ACC112 (cell line): ENCODE data around the gene ADAMTS12.

Experiments
- H2AFZ ChIP-seq: fragments of 200-600 bp; sonication (generic); one replicate; pipeline ENCODE4 v1.6.0; 2017; ENCODE audit warnings: antibody characterized with exemption, low read length; ENCODE audit not compliant: unreplicated experiment
- H3K27ac ChIP-seq: fragments of 200-600 bp; sonication (generic); 2 replicates; pipeline ENCODE4 v1.5.1; 2014; ENCODE audit warnings: low read depth, mild to moderate bottlenecking, antibody characterized with exemption, low read length, moderate library complexity
- H3K27me3 ChIP-seq: fragments of 200-600 bp; sonication (generic); 2 replicates; pipeline ENCODE4 v1.6.1; 2014; ENCODE audit warnings: mild to moderate bottlenecking, antibody characterized with exemption, low read length, moderate library complexity, mixed read lengths; ENCODE audit not compliant: insufficient read depth
- H3K36me3 ChIP-seq: fragments of 200-600 bp; sonication (generic); 2 replicates; pipeline ENCODE4 v1.6.1; 2016; ENCODE audit warnings: mild to moderate bottlenecking, antibody characterized with exemption, low read length, moderate library complexity, mixed read lengths; ENCODE audit not compliant: insufficient read depth
- H3K4me1 ChIP-seq: fragments of 200-600 bp; sonication (generic); one replicate; pipeline ENCODE4 v1.6.1; 2016; ENCODE audit warnings: low read length, mixed read lengths; ENCODE audit not compliant: insufficient read depth, unreplicated experiment, control insufficient read depth
- H3K4me3 ChIP-seq: fragments of 200-600 bp; sonication (generic); 2 replicates; pipeline ENCODE4 v1.5.1; 2014; ENCODE audit warnings: mild to moderate bottlenecking, low read depth, low read length
- H3K79me2 ChIP-seq: fragments of 200-600 bp; sonication (generic); one replicate; pipeline ENCODE4 v1.6.0; 2016; ENCODE audit warnings: low read length; ENCODE audit not compliant: control insufficient read depth, unreplicated experiment, insufficient read depth

Gene ADAMTS12

DNA sequence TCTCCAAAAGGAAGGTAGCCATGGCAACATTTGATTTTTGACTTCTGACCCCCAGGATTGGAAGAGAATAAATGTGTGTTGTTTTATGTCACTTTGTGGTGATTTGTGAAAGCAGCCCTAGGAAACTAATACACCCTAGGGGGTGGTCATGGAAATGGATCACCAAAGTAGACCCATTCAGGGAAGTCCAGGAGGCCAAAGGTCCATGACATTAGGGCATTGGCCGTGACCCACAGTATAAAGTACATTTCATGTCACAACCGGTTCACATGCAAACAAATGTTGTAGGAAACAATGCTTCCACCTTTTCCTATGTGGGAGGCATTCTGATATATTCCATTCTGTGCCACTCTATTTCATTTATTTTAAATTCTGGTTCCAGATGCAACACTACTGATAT lies 128.4 kb downstream of the ADAMTS12 start:
- no peaks in the 10 kb centered on the region for H3K27me3 ChIP-seq
- H3K79me2 ChIP-seq: peaks cover 11% of the 10 kb centered on the region
- peaks cover 9% of the 10 kb centered on the region for H3K4me1 ChIP-seq
- H2AFZ ChIP-seq: no peak overlapping the region
- no peaks in the 10 kb centered on the region for H3K36me3 ChIP-seq
- no peak overlapping the region for H3K27ac ChIP-seq
- H3K4me3 ChIP-seq: no peak overlapping the region

DNA sequence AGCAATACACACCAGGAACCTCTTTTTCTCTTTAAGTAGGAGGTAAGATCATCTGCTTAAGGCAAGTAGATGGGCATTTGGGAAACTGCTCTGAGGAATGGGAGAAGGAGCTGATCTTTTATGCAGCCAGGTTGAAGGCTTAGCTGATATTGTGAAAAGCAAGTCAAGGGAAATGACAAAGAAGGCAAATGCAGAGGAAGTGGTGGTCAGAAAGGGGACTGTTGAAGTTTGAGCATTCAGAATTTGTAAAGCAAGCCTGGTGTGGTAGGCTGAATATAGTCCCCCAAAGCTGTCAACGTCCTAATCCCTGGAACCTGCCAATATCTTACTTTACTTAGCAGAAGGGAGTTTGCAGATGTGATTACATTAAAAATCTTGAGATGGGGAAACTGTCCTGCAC lies 128.9 kb downstream of the ADAMTS12 start:
- Histone ChIP-seq H3K79me2 (peaks cover 11% of the 10 kb centered on the region), H3K27me3 (no peaks in the 10 kb centered on the region), H3K4me3 (no peak overlapping the region), H3K27ac (no peak overlapping the region), H2AFZ (no peak overlapping the region), H3K4me1 (peaks cover 9% of the 10 kb centered on the region), H3K36me3 (no peaks in the 10 kb centered on the region)

- Histone ChIP-seq H3K27ac (no peak overlapping the region), H3K4me3 (no peak overlapping the region), H3K36me3 (no peaks in the 10 kb centered on the region), H2AFZ (no peak overlapping the region), H3K4me1 (peaks cover 9% of the 10 kb centered on the region), H3K27me3 (no peaks in the 10 kb centered on the region), H3K79me2 (peaks cover 13% of the 10 kb centered on the region)
Measured at GRCh38 chr5:33761139-33761538, 130.7 kb downstream of the ADAMTS12 start.

DNA sequence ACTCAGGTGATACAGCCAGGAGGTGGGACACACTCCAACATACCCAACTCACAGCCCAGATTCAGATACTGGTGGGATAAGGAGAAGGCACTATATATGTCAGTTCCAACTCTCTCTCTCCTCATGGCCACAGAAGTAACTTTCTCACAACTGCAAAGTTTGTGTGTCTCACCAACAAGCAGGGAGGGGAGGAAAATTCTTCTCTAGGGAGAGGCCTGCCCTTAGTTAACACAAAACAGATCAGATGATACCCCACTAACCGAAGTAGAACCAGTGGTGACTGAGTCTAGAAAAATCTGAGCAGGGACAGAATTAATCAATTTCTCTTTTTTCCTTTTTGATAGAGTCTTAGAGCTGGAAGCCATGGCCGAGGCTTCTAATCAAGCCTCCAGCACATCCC lies 133.1 kb downstream of the ADAMTS12 start:
- H3K27ac ChIP-seq: no peak overlapping the region
- no peaks in the 10 kb centered on the region for H3K36me3 ChIP-seq
- H3K4me1 ChIP-seq: peaks cover 17% of the 10 kb centered on the region
- H3K79me2 ChIP-seq: peaks cover 22% of the 10 kb centered on the region
- no peak overlapping the region for H2AFZ ChIP-seq
- H3K4me3 ChIP-seq: no peak overlapping the region
- no peaks in the 10 kb centered on the region for H3K27me3 ChIP-seq

DNA sequence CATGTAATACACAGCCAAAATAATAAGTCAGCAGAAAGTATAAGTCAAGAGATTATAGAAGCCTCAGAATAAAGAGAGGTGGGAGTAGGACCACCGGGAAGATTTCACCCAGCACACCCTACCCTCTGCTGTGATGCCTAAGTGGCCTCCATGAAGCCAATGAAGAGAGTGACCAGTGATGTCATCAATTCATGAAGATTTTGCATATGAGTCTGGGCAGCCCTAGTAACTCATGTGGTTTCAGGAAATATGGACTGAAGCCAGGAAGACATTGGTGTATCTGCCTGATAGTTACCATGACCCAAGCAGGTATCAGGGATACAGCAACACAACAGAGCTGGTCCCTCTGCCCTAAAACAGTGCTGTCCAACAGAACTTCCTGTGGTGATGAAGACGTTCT lies 135.3 kb downstream of the ADAMTS12 start:
- H3K36me3 ChIP-seq: no peaks in the 10 kb centered on the region
- H3K4me3 ChIP-seq: no peak overlapping the region
- H2AFZ ChIP-seq: no peak overlapping the region
- H3K4me1 ChIP-seq: peaks cover 17% of the 10 kb centered on the region
- H3K27ac ChIP-seq: no peak overlapping the region
- H3K27me3 ChIP-seq: no peaks in the 10 kb centered on the region
- H3K79me2 ChIP-seq: peaks cover 31% of the 10 kb centered on the region

- no peaks in the 10 kb centered on the region for H3K27me3 ChIP-seq
- H2AFZ ChIP-seq: no peak overlapping the region
- no peaks in the 10 kb centered on the region; the same call in 1 of the 2 replicates for H3K36me3 ChIP-seq
- peaks cover 28% of the 10 kb centered on the region for H3K79me2 ChIP-seq
- no peak overlapping the region for H3K27ac ChIP-seq
- peaks cover 12% of the 10 kb centered on the region for H3K4me1 ChIP-seq
- no peak overlapping the region for H3K4me3 ChIP-seq
Measured at GRCh38 chr5:33755231-33755630, 136.6 kb downstream of the ADAMTS12 start.

DNA sequence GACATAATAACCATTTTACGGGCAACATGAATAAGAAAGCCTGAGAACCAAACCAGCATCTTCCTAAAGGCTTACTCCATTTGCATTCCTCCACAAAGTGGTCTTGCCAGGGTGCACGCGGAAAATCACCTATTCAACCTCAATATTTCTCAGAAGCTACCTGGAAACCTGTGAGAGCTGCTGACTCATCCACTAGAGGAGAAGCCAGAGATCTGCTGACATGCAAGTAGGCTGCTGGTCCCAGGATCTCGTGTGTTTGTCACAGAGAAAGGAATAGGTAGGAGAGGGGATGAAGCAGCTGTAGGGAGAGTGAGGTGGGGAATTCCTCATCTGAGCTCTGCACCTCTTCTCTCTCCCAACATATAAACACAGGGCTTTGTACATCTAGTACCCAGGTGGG lies 138.1 kb downstream of the ADAMTS12 start:
- no peaks in the 10 kb centered on the region for H3K27me3 ChIP-seq
- no peak overlapping the region for H3K27ac ChIP-seq
- H3K79me2 ChIP-seq: peaks cover 24% of the 10 kb centered on the region
- peaks cover 12% of the 10 kb centered on the region for H3K4me1 ChIP-seq
- H2AFZ ChIP-seq: no peak overlapping the region
- no peaks in the 10 kb centered on the region; the same call in 1 of the 2 replicates for H3K36me3 ChIP-seq
- H3K4me3 ChIP-seq: no peak overlapping the region

DNA sequence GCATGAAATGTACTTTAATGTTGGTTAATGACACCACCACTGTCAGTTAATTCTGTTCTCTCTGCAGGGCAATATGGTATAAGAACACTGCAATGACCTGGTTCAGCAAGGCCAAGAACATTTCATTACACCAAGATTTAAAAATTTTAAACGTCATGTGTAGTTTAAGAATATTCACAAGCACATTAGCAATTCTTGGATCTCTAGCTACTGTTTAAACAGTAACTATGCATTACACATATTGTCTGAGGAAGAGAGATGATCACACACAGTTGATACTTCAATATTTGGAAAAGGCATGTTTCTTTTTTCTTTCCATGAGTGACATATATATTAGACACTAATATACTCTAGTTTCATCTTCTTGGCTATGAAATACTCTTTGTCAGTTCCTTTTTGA lies 143.0 kb downstream of the ADAMTS12 start:
- H3K27me3 ChIP-seq: no peaks in the 10 kb centered on the region
- peaks cover 10% of the 10 kb centered on the region for H3K79me2 ChIP-seq
- H3K4me3 ChIP-seq: no peak overlapping the region
- H3K4me1 ChIP-seq: no peaks in the 10 kb centered on the region
- H3K27ac ChIP-seq: no peak overlapping the region
- H2AFZ ChIP-seq: no peak overlapping the region
- no peaks in the 10 kb centered on the region; the same call in 1 of the 2 replicates for H3K36me3 ChIP-seq

DNA sequence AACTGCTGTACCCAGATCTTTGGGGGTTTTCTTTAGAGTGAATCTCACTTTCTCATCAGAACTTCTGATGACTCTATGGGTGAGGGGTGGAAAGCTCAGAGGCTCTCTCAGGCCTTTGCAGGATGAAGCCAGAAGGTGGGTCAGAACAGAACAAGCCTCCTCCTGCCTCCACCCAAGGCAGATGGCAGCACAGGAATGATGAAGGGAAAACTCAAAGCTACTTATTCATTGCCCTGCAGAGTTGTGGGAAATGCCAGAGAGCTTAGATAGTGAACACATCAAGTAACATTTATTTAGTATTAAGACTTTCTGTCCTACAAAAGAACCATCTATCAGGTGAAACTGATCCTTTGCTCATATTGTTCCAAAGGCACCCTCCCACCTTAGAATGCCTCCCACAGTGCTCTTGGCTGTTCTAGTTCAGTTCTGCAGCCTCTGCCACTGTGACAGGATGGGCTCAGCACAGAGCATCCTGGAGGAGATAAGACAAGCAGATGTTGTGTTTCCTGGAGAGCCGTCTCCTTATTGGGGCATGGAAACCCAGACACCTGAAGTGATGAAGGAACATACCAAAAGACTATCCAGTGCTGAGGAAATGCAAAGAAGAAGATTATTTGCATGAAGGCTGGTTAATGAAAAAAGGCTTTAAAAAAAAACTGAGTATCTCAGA lies 146.6 kb downstream of the ADAMTS12 start:
- Histone ChIP-seq H3K27ac (no peak overlapping the region), H3K36me3 (no peaks in the 10 kb centered on the region; the same call in 1 of the 2 replicates), H3K27me3 (no peaks in the 10 kb centered on the region), H3K79me2 (no peaks in the 10 kb centered on the region), H3K4me1 (no peaks in the 10 kb centered on the region), H2AFZ (no peak overlapping the region), H3K4me3 (no peak overlapping the region)

- H3K4me1 ChIP-seq: peaks cover 1% of the 10 kb centered on the region
- H3K27me3 ChIP-seq: no peaks in the 10 kb centered on the region
- H3K27ac ChIP-seq: no peak overlapping the region
- H3K79me2 ChIP-seq: no peaks in the 10 kb centered on the region
- H2AFZ ChIP-seq: no peak overlapping the region
- no peaks in the 10 kb centered on the region for H3K36me3 ChIP-seq
- no peak overlapping the region for H3K4me3 ChIP-seq
Measured at GRCh38 chr5:33743099-33743498, 148.7 kb downstream of the ADAMTS12 start.

DNA sequence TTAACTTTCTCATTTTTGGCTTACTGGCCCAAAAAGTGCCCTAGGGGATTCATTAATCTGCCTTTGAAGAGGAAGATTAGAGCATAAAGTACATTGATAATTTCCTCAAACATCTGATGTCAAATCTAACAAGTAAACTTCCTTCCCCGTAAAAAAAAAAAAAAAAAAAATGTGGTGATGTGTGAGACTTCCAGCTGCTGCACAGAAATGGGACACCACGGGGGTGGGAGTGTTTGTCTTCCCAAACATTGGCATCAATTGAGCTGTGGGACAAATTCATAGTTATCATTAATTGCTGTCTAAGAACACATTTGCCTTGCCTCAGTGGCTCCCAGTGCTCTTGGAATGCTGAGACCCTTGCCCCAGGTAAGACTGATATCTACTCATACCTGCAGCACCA lies 149.6 kb downstream of the ADAMTS12 start:
- Histone ChIP-seq H2AFZ (no peak overlapping the region), H3K27ac (no peak overlapping the region), H3K27me3 (no peaks in the 10 kb centered on the region), H3K4me1 (peaks cover 9% of the 10 kb centered on the region), H3K79me2 (no peaks in the 10 kb centered on the region), H3K36me3 (no peaks in the 10 kb centered on the region), H3K4me3 (no peak overlapping the region)
